GM12865 (cell line): Measurements from ENCODE around the gene GPR158.

Source experiments
- DNase-seq: peaks from one replicate; pipeline ENCODE4 v3.0.0; 2010; ENCODE audit warnings: low read depth
- H3K4me3 ChIP-seq: 2 replicates; pipeline ENCODE4 v1.5.1; 2011; ENCODE audit warnings: mild to moderate bottlenecking, low read depth, low read length, control low read depth
- TF ChIP-seq, protein P1 (sequence below): IDR thresholded peaks from 2 replicates; pipeline ENCODE4 v1.5.1; 2011; ENCODE audit warnings: low read length, control low read depth, low read depth, inconsistent platforms; ENCODE audit not compliant: insufficient read depth; ENCODE audit errors: missing control alignments

The GPR158 gene

DNA sequence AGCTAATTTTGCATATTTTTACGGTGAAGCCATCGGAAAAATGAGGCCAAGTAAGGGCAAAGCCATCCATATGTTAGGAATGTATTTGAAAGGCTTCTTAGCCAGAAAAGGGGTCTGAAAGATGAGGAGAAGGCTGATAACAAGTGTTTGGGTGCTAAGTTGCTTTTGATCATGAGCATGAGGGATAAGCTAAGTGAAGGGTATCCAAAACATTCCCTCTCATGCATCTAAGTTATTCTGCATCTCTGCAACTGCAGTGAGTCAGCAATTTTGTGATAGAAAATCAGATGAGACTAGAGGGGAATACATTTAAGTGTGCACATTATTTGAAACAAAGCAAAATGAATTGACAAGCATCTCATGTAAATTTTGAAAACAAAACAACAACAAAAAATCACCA lies 282.8 kb downstream of the GPR158 start:
- H3K4me3 ChIP-seq, result no peak overlapping the region
- TF ChIP-seq, protein P1, sequence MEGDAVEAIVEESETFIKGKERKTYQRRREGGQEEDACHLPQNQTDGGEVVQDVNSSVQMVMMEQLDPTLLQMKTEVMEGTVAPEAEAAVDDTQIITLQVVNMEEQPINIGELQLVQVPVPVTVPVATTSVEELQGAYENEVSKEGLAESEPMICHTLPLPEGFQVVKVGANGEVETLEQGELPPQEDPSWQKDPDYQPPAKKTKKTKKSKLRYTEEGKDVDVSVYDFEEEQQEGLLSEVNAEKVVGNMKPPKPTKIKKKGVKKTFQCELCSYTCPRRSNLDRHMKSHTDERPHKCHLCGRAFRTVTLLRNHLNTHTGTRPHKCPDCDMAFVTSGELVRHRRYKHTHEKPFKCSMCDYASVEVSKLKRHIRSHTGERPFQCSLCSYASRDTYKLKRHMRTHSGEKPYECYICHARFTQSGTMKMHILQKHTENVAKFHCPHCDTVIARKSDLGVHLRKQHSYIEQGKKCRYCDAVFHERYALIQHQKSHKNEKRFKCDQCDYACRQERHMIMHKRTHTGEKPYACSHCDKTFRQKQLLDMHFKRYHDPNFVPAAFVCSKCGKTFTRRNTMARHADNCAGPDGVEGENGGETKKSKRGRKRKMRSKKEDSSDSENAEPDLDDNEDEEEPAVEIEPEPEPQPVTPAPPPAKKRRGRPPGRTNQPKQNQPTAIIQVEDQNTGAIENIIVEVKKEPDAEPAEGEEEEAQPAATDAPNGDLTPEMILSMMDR, result no peak
- no peak for DNase-seq

DNA sequence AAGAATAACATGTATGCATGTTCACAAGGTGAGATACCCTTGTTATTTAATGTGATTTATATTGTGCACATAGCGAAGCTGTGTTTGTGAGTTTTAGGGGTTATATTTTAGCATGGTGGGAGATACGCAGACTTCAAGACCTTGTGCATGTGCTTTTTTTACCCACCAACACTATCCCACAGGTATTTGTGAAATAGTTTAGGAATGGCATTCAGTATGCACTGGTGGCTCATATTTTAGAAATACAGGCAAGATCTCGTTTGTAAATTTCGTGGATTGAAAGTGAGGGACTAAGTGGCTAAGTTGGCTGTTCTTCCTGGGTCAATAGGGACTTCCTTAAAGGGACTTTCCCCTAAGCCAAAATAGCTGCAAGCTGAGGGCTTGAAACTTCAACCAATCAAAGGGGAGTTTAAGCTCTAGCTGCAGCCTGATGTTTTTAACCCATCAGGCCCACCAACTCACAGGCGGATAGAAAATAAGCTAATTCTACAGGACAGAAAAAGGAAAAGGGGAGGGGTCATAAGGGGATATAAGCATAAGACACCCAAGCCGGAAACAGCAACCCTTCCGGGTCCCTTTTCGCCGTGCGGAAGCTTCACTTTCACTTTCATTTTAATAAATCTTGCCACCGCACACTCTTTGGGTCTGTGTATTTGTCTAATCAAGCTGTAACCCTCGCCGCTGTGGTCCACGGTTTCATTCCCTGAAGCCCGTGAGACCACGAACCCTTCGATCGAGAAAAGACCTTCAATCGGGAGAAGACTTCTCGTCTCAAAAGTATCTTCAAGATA lies 291.0 kb downstream of the GPR158 start:
- no peak overlapping the region for H3K4me3 ChIP-seq
- DNase-seq, result no peak
- TF ChIP-seq, protein P1, result no peak

DNA sequence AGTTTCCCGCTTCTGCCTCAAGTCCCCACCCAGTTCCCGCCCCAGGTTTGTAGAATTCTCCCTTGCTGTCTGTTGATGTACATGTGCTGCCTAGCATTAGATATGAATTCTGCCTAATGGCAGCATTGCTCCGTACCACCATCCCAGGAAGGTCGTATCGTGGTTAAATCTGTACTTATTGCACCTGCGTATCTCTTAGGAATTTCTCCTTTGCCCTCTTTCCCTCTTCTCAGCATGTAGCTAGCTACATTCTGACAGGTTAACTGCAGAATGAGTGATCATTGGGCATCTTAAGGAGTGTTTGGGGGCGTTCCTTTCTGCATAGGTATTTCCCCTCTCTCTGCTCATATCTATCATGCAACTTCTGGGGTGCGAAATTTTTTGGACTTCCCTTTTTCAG lies 293.1 kb downstream of the GPR158 start:
- TF ChIP-seq, protein P1, result no peak
- no peak for DNase-seq
- H3K4me3 ChIP-seq, result no peak overlapping the region

DNA sequence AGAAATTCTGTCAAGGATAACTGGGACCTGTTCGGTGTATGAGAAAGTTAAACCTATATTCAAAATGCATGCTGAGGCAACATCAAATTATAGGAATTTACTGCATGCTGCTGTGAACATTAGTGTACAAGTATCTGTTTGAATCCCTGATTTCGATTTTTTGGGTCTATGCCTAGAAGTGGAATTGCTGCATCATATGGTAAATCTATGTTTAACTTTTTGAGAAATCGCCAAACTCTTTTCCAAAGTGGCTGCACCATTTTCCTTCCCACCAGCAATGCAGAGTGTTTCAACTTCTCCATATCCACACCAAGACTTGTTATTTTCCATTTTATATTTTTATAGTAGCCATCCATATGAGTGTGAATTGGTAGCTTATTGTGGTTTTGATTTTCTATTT lies 306.7 kb downstream of the GPR158 start:
- TF ChIP-seq, protein P1, result no peak

GRCh38 chr10:25483999-25484398 lies 309.2 kb downstream of the GPR158 start:
- H3K4me3 ChIP-seq, result no peak overlapping the region
- no peak for DNase-seq
- TF ChIP-seq, protein P1, result no peak

More for the DNA sequence above, 306.7 kb downstream of the GPR158 start:
- no peak for DNase-seq
- H3K4me3 ChIP-seq, result no peak overlapping the region

- H3K4me3 ChIP-seq, result no peak overlapping the region
- DNase-seq, result no peak
- TF ChIP-seq, protein P1, result no peak
These were observed 312.5 kb downstream of the GPR158 start for GRCh38 chr10:25487266-25487665.

DNA sequence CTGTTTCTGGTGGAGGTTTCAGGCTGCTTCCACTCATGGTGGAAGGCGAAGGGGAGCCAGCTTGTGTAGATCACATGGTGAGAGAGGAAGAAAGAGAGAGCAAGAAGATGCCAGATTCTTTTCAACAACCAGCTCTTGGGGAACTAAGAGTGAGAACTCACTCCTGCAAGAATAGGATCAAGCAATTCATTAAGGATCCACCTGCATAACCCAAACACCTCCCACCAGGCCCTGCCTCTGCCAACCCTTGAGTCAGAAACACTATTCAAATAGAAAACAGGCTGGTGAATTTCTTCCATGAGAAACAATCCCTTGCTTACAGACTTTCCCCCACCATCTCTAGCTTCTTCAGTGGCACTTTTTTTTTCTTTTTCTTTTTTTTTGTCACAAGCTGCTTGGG lies 317.2 kb downstream of the GPR158 start:
- no peak for DNase-seq
- H3K4me3 ChIP-seq, result no peak overlapping the region
- TF ChIP-seq, protein P1, result no peak
